Measurements from ENCODE around the gene MAP3K7. TPM values are rescaled to one million over a fixed set of nuclear protein-coding genes. Genes with fewer than 3 reads are reported as not detected.

MAP3K7 gene
- total and polyA plus RNA-seq, 4 donors, result 5.5 to 17.2 (median 11.5) TPM

DNA sequence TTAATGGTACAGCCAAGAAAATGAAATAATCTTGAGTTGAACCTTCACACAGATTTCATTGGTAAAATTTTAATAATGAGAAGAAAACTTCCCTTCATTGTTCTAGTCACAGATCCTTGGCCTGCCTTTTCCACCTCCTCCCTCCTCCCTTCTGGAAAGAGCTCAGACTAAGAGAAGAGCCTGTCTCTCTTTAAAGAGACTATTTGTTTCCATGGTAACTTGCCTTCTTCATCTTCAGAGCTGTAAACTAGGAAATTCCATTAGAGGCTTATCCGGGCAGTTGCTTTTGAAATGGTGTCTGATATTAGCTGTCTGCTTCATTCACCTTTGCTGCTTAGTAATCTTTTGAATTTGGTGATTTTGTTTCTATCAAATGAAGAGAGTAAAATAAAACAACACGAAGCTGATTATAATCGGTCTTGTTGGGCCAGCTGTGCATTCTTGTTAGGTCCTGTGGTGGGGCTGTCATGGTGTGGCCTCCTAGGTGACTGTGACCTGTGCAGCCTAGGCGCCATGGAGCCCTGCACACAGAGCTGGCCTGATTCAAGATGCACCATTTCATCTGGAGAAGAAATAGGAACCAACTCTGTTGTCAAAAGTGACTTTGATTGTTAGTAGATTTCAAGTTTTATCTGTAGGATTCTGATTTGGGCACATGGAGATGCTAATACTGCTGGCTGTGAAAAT is 96.7 kb downstream of the MAP3K7 start (continued):
- TF ChIP-seq, protein P1, sequence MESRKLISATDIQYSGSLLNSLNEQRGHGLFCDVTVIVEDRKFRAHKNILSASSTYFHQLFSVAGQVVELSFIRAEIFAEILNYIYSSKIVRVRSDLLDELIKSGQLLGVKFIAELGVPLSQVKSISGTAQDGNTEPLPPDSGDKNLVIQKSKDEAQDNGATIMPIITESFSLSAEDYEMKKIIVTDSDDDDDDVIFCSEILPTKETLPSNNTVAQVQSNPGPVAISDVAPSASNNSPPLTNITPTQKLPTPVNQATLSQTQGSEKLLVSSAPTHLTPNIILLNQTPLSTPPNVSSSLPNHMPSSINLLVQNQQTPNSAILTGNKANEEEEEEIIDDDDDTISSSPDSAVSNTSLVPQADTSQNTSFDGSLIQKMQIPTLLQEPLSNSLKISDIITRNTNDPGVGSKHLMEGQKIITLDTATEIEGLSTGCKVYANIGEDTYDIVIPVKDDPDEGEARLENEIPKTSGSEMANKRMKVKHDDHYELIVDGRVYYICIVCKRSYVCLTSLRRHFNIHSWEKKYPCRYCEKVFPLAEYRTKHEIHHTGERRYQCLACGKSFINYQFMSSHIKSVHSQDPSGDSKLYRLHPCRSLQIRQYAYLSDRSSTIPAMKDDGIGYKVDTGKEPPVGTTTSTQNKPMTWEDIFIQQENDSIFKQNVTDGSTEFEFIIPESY (IDR thresholded peaks at IDR 0.05), result no peak

DNA sequence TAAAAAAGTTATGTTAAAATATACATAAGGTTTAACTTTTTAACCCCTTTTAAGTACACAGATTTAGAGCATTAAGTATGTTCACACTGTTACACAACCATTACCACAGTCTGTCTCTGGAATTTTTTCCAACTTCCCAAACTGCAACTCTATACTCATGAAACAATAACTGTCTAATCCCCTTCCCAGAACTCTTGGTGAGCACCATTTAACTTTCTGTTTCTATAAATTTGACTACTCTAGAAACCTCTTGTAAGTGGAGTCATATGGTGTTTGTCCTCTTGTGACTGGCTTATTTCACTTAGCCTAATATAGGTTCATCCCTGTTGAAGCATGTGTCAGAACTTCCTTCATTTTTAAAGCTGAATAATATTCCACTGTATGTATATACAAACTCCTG is 98.1 kb downstream of the MAP3K7 start:
- H3K9ac ChIP-seq (ENCODE audit: low read depth in 1 of 2, low read length in 2 of 2), result no peak overlapping the region
- H3K4me3 ChIP-seq (ENCODE audit: low read depth in 1 of 3, low read length in 3 of 3), result no peak overlapping the region
- H3K9me3 ChIP-seq (ENCODE audit: control insufficient read depth in 4 of 4, low read length in 3 of 4), result no peaks in the 10 kb centered on the region
- no peaks in the 10 kb centered on the region for H3K27me3 ChIP-seq (ENCODE audit: control insufficient read depth in 4 of 4, insufficient read depth in 4 of 4, low read length in 3 of 4)
- no peaks in the 10 kb centered on the region for H3K36me3 ChIP-seq (ENCODE audit: control insufficient read depth in 4 of 4, insufficient read depth in 3 of 4, low read depth in 1 of 4, low read length in 3 of 4)
- no peak for DNase-seq (ENCODE audit: low spot score)
- H3K4me1 ChIP-seq (ENCODE audit: control insufficient read depth in 4 of 4, insufficient read depth in 4 of 4, low read length in 3 of 4), result no peaks in the 10 kb centered on the region
- TF ChIP-seq, protein P2, sequence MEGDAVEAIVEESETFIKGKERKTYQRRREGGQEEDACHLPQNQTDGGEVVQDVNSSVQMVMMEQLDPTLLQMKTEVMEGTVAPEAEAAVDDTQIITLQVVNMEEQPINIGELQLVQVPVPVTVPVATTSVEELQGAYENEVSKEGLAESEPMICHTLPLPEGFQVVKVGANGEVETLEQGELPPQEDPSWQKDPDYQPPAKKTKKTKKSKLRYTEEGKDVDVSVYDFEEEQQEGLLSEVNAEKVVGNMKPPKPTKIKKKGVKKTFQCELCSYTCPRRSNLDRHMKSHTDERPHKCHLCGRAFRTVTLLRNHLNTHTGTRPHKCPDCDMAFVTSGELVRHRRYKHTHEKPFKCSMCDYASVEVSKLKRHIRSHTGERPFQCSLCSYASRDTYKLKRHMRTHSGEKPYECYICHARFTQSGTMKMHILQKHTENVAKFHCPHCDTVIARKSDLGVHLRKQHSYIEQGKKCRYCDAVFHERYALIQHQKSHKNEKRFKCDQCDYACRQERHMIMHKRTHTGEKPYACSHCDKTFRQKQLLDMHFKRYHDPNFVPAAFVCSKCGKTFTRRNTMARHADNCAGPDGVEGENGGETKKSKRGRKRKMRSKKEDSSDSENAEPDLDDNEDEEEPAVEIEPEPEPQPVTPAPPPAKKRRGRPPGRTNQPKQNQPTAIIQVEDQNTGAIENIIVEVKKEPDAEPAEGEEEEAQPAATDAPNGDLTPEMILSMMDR (IDR thresholded peaks at IDR 0.05; ENCODE audit: low read depth, low read length, missing input control), result no peak
- TF ChIP-seq GABPA (IDR thresholded peaks at IDR 0.05 in 1 of 2, conservative IDR thresholded peaks at IDR 0.05 in 1 of 2) (no peak), HNF4A (conservative IDR thresholded peaks at IDR 0.05) (no peak), SP1 (IDR thresholded peaks at IDR 0.05) (no peak), YY1 (IDR thresholded peaks at IDR 0.05) (no peak), RAD21 (IDR thresholded peaks at IDR 0.05) (no peak), FOXA1 (IDR thresholded peaks at IDR 0.05) (no peak), NR2F2 (IDR thresholded peaks at IDR 0.05) (no peak), TAF1 (conservative IDR thresholded peaks at IDR 0.05) (no peak), RXRA (IDR thresholded peaks at IDR 0.05) (no peak), EGR1 (IDR thresholded peaks at IDR 0.05; ENCODE audit: low read depth in 2 of 2) (no peak), FOXA2 (IDR thresholded peaks at IDR 0.05) (no peak), JUND (IDR thresholded peaks at IDR 0.05) (no peak), HNF4G (IDR thresholded peaks at IDR 0.05) (no peak)
- TF ChIP-seq, protein P3, sequence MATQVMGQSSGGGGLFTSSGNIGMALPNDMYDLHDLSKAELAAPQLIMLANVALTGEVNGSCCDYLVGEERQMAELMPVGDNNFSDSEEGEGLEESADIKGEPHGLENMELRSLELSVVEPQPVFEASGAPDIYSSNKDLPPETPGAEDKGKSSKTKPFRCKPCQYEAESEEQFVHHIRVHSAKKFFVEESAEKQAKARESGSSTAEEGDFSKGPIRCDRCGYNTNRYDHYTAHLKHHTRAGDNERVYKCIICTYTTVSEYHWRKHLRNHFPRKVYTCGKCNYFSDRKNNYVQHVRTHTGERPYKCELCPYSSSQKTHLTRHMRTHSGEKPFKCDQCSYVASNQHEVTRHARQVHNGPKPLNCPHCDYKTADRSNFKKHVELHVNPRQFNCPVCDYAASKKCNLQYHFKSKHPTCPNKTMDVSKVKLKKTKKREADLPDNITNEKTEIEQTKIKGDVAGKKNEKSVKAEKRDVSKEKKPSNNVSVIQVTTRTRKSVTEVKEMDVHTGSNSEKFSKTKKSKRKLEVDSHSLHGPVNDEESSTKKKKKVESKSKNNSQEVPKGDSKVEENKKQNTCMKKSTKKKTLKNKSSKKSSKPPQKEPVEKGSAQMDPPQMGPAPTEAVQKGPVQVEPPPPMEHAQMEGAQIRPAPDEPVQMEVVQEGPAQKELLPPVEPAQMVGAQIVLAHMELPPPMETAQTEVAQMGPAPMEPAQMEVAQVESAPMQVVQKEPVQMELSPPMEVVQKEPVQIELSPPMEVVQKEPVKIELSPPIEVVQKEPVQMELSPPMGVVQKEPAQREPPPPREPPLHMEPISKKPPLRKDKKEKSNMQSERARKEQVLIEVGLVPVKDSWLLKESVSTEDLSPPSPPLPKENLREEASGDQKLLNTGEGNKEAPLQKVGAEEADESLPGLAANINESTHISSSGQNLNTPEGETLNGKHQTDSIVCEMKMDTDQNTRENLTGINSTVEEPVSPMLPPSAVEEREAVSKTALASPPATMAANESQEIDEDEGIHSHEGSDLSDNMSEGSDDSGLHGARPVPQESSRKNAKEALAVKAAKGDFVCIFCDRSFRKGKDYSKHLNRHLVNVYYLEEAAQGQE (IDR thresholded peaks at IDR 0.05), result no peak
- TF ChIP-seq, protein P4, sequence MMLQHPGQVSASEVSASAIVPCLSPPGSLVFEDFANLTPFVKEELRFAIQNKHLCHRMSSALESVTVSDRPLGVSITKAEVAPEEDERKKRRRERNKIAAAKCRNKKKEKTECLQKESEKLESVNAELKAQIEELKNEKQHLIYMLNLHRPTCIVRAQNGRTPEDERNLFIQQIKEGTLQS (IDR thresholded peaks at IDR 0.05), result no peak
- TF ChIP-seq, protein P5, sequence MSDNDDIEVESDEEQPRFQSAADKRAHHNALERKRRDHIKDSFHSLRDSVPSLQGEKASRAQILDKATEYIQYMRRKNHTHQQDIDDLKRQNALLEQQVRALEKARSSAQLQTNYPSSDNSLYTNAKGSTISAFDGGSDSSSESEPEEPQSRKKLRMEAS (IDR thresholded peaks at IDR 0.05), result no peak
- TF ChIP-seq, protein P1 (IDR thresholded peaks at IDR 0.05), result no peak
- no peak overlapping the region for H3K27ac ChIP-seq (ENCODE audit: low read depth in 1 of 2, low read length in 2 of 2)

Measured in liver (tissue), 9 donors.